T-helper 1 cell treated with Interleukin-12 subunit alpha and Interleukin-12 subunit beta and Interleukin-4 antibody, amounts not matched to agents 30 ng/mL and 1 ng/mL, for 36 hours (primary cell): ENCODE data around the gene LRRC32. TPM values are rescaled to one million over a fixed set of nuclear protein-coding genes. Genes with fewer than 3 reads are reported as not detected.

Experiments used
- intact Hi-C: fragments of 100-400 bp; cut with micrococcal nuclease; formaldehyde crosslinking; loops from one replicate; pipeline ENCODE4 v1.15.1; 2024
- total RNA-seq: library from RNA; stranded (reverse); gene quantifications from 2 replicates; pipeline ENCODE4 v1.2.3, GENCODE V29; 2022

The LRRC32 gene
- total RNA-seq, 1 donor from 2014 or later, result 3.9 TPM

DNA sequence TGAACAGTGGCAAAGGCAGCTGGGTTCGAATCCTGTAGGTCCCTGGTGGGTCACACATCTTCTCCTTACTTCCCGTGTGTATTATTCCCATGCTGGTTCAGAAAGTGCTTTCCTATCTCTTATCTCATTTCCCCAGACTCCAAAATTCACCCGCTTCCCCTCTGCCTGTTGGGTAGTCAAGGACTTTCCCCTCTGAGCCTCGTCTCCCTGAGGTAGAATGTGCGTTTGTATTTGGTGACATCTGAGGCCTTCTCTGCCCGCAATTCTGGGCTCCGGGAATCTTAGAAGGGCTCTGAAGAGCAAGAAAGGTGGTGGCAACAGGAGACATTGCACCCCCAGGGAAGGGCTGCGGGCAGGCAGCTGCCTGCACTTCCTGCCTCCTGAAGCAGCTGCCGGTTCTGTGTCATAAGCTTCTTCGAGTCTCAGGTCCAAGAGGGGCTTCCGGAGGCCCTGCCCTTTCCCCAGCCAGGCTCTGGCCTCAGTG lies 5.9 kb downstream of the LRRC32 start:
- intact Hi-C loops, result no loop called here

DNA sequence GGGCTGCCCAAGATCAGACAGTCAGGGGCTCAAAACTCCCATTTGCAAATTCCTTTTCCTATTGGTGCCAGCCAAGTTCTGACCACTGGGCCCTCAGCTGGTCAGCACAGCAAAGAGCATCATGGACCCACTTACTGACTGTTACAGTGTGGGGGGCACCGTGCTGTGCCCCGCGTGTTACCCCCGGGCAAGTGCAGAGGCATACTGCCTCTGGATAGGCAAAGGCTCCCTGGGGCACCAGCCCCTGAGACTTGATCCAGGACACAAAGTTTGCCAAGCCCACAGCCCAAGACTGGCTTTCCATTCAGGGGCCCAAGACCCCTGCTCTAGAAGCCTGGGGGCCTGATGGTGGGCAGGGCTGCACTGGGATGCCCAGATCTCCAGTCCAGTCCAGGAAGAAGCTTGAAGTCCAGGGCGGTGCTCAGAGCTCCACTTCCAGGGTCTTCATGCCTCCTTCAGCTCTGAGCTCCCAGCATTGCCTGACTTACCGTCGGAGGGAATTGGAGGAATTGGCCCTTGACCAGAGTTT lies 6.6 kb downstream of the LRRC32 start:
- intact Hi-C loops, result no loop called here

DNA sequence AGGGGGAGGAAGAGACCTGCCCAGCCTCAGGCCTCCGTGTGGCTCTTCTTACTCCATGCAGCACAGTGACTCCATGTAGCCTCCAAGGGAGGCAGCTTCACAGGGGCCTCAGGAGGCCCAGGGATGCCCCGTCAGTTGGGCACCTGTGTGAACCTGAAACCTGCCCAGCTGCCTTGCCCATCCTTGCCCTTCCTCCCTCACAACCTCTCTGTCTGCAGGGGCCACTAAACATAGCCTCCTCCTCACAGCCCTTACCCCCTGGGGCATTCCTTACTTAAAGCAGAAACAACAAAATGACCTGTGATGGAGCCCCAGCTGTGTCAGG lies 7.1 kb downstream of the LRRC32 start:
- intact Hi-C loops, result no loop called here

DNA sequence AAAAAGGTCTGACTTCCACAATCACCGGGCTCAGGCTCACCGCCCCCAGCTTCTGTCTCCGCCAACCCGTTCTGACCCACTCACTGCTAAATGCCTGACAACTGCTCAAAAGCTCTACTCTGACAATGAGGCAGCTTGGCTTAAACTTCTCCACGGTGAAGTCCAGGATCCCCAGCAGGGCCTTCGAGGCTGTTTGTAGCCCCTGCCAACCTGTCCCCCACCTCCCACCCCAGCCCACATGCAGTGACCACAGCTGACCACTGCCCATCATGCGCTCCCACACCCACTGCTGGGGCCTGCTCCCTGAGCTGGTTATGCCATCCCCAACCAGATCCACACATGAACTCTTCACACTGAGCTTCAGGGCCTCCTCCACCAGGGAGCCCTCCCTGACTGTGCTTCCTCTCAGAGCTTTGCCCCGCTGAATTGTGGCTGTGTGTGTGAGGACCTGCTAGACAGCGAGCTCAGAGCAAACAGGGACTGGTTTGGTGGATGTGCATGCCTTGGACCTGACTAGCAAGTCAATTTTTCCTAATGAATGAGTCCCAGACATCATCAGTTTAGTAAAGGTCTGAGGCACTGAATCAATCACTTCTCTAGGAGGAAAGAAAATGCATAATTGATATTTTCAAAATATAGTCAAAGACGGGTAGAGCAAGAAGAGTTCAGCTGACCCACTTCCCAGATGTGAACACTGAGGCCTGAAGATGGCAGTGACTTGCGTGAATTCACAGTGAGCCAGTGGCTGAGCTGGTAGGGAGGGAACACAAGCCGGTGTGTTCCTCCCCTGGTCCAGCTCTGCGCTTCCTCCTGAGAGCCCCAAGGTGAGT lies 7.7 kb downstream of the LRRC32 start:
- intact Hi-C loops, result no loop called here

DNA sequence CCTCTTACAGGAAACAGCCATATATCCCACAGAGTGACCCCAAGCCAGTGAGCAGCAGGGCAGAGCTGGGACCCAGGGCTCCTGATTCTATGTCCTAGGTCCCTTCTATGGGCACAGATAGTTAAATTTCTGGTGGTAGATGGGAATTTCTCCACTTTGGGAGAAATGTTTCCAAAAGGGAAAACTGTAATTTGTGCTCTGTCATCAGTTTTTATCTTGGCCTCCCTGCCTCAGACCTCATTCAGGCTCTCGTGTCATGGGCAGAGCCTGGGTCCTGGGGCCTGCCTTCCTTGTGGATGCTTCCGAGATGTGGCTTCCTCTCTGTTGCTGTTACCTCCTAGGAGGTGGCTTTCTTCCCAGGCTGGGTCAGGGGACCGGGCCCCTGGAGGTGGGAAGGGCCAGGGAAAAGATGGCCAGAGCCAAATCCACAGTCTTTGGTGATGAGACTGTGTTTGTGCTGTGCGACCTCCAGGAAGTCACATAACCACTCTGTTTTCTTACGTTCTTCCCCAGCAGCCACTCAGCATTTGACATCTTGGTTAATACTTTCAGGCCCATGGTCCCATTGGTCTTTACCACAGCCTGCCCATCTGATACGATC lies 8.6 kb downstream of the LRRC32 start:
- intact Hi-C loops, result no loop called here

DNA sequence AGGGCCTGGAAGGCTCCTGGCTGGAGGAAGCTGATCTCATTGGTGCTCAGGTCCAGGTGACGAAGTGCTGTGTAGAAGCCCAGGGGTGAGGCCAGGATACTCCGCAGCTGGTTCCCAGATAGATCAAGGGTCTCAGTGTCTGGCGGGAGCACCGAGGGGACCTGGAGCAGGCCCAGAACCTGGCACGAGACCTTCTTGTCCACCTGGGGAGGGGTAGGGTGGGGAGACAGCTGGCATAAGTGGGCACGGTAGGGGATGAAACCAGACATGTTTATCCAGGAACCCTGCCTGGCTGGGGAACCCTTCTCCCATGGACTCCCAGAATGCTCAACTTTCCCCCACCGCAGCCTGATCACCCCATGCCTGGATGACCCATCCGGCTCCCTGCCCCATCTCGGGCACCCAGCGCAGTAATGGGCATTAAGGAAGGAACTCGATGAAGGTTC lies 9.2 kb downstream of the LRRC32 start:
- intact Hi-C loops, result no loop called here

DNA sequence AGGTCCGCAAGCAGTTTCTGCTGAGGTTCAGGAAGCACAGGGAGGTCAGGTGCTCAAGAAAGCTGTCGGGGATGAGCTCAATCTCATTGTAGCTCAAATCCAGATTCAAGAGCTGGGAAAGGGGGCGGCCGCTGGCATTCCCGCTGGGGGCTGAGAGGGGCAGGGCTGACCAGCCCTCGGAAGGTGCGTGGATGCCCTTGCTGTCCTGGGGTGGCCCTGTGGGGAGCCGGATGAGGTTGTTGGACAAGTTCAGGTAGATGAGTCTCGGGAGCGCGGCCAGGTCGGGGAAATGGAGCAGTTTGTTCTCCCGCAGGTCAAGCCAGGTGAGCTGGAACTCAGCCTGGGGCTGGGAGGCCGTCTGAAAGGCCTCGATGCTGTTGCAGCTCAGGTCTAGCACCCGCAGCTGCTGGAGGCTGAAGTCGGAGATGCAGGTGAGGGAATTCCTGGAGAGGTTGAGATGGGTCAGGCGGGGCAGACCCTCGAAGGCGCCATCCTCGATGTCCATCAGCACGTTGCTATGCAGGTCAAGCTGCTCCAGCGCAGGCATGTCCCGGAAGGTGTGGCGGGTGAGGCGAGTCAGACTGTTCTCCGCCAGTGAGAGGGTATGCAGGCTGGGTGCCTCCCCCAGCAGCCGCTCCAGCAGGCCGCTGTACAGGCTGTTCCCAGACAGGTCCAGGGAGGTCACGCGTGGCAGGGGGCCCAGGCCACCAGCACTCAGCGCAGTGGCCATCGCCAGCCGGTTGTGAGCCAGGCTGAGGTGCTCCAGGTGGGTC lies 9.8 kb downstream of the LRRC32 start:
- intact Hi-C loops, result no loop called here

DNA sequence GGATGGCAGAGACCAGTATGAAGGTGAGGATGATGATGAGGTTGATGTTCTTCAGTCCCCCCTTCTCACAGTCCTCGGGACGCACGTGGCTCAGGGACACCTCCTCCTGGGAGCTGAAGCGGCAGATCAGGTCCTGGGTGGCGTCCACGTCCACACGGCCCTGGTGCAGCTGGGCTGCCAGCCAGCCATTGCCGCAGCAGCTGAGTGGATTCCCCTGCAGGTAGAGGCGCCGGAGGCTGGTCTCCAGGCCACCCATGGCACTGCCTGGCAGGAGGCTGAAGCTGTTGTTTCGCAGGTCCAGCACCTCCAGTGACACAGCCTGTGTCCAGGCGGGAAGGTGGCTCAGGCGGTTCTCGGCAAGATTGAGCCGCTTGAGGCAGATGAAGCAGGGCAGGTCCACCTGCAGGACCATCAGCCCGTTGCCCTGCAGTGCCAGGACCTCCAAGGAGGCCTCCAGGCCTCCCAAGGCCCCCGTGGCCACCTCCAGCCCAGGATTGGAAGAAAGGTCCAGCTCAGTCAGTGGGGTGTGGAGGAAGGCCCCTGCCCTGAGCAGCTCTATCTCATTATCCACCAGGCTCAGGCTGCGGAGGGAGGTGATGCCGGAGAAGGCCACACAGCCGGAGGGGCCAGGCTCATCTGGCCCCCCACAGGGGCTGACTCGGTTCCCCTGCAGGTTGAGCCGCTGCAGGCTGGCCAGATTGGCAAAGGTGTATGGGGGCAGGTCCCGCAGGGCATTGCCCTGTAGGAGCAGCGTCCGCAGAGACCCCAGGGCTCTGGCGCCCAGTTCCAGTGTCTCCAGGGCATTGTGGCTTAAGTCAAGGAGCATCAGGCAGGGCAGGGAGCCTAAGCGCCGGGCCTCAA lies 10.6 kb downstream of the LRRC32 start:
- intact Hi-C loops, result no loop called here

DNA sequence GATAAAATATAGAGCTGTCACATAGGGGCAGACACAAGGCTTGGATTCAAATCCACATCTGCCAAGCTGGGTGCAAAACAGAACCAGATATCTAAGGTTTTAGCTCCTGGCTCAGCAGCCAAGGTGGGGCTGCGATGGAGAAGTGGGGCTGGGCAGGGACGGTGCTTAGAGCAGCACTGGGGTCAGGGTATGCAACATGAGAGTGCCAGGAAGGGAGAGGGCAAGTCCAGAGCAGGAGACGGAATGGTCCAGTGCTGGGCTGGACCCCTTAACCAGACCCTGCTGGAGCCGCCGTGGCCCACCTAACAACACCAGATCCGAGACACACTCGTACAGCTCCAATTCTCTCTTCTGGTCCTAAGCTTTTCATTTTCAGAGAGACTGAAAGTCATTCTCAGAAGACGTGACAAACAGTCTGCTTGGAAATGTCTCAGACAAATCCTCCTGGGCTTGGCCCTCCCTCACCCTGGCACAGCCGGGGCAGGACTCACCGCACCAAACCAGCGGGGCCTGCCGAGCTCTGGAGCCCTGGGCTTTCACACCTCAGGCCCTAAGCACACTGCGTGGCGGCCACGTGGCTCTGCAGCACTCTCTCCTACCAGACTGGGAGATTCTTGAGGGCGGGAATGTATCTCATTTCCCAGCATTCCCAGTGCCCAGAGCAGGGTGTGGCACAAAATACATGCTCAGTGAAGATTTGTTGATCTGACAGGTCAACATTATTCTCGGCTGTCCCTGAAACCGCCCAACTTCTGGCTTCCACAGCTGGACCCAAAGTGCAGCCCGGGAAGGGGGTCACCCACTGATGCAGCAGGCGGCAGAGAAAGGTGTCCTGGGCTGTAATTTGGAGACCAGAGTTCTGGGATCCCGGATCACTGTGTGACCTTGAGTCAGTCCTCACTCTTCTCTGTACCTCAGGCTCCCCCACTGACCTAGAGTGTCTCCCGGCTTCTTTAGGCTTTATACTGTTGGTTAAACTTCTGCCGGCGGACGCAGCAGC lies 11.6 kb downstream of the LRRC32 start:
- intact Hi-C loops, result no loop called here

DNA sequence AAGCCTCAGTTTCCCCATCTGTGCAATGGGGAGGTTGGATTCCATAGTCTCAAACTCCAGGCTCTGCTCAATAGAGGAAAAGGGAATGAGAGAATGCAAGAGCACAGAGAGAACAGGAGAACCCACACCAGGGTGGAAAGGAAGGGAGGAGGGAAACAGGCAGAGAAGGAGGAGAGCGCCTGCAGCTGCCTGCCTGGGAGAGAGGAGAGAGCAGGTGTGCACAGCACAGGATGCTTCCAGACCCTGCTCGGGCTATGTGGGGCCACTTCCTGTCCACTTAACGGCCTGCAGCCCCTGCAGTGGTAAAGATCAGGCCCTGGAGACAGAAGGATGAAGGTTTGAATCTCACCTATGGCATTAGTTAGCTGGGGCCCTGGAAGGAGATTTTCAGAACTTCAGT lies 12.3 kb downstream of the LRRC32 start:
- intact Hi-C loops, result no loop called here

DNA sequence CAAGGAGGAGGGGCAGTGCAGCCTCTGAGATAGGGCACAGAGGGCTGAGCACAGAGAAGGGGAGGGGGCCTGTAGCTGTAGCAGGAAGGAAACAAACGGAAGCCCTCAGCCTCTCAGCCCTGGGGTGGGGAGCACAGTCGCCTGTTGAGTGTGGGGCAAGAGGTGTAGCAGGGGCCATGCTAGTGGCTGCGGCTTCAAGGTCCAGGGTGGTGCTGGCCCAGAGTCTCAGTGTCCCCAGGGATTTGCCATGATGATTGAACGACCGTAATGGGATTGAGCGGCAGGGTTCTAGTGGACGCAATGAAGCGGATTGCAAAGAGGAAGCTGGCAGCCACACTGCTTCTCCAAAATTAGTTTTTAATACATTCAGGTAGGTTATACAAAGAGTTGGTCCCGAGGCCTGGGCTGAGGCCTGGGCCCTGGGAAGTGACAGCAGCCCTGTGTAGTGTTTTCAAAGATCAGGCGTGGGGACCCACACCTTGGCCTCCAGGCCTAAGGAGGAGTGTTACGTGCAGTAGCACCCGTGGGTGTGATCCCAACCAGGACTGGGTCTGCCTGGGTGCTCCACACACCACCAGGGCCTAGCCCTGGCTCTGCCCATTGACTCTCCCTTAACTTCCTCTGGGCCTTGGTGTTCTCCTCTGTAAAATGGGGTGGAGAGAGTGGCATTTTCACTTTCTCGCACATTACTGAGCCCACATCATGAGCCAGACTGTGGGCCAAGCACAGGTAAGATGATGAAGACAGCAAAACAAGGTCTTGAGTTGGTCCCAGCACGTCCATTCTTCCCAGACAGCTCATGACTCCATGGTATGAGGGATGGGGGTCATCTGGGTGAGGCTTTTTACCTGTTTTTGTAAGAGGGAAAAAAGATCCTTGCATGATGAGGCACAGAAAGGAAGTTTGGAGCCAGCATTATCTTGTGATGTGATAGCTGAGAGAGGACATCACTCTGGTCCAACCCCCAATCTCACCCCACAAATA lies 13.1 kb downstream of the LRRC32 start:
- intact Hi-C loops, result no loop called here

DNA sequence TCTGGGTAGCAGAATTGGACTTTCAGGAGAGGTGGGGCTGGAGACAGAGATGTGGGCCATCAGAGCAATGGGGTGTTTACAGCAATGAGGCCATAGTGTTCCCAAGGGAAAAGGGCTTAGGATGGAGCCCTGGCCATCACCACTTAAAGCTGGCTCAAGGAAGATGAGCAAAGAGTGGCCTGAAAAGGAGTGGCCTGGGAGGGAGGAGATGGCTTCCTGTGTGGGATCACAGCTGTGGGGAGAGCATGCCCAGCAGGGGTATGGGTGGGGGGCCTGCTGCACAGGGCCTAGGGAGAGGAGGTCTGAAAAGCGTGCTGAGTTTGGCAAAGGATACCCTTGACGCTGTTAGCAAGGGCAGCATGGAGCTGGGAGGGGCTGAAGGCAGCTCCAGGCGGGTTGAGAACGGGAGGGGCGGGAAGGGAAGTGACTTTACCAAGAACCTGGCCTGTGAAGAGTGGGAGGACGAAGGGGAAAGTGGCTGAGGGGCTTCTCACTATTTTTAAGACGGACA lies 13.9 kb downstream of the LRRC32 start:
- intact Hi-C loops, result no loop called here

DNA sequence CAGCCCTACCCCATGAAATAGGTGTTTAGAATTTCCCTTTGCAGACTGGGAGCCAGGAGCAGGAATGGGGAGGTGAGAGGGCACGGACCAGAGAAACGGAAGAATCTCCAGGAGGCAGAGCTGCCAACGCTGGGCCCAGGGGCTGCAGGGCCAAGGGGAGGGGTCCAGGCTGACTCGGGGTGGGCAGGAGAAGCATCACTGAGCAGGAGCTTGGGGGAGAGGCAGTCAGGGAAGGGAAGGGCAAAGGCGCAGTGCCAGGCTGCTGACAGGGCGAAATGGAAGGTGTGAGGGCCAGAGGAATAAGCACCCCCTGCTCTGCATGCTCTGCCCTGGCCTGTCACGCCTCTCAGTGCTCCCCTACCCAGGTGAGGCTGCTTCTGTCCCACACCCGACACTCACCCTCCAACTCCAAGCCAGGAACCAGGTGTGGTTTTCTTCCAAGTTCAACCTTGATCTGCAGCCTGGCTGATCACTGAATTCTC lies 14.5 kb downstream of the LRRC32 start:
- intact Hi-C loops, result no loop called here

DNA sequence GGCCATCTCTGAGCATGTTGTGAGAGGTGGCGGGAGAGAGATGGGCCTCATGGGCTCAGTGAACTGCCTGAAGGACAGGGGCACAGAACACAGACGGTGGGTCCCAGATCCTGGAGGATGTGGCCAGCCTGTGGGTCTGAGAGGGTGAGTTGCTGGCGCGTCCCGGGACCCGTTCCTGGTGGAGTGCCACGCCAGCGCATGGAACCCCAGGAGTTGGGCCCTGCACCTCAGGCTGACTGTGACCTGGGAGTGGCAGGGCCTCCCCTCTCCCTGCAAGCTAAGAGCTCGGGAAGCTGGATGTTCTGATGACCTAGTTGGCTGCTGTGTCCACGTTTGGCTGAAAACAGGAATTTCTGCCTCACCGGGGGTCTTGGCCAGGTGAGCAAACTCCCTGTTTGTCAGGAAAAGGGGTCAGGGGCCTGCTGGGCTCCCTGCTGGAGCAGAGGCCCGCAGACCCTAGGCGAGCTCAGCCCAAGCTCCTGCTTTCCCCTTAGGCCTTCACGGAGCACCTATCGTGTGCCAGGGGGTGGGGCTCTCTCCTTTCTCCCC lies 15.0 kb downstream of the LRRC32 start:
- intact Hi-C loops, result no loop called here

DNA sequence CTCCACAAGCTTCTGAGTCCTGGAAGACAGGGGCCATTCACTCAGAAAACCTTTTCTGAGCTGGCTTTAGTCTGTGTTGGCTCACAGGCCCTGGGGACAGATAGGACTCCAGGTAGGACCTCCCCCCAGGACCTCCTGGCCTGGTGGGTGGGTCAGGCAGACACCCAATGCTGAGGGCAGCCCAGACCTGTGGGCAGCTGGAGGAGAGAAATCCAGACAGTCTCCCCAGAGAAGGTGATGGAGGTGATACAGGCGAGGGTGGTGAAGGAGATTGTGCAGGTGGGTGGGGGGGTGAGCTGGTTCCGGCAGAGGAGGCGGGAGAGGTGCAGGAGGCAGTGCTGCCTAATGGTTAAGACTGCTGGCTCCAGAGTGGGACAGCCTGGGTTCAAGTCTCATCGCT lies 15.6 kb downstream of the LRRC32 start:
- intact Hi-C loops, result no loop called here

DNA sequence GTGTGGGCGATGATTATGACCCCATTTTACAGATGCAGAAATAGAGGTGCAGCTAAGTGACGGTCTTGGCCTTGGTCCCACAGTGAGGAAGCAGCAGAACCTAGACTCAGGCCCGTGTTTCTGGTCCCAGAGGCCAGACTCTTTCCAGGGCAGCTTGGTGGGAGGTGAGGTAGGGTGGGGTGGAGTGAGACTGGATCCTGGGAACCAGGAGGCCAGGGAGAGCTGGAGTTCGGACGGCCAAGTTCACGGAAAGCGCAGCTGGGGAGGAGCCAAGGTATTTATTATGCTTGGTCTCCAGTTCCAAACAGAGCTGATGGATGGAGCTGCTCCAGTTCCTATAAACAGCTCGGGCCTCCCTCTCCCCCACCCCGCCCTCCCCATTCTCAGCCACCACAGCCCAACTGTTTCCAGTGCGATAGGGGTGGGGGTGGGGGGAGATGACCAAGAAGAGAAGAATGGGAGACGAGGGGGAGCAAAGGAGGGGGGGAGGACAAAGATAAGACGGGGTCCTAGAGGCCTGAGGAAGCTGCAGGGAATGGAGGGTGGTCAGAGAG lies 16.2 kb downstream of the LRRC32 start:
- intact Hi-C loops, result no loop called here

DNA sequence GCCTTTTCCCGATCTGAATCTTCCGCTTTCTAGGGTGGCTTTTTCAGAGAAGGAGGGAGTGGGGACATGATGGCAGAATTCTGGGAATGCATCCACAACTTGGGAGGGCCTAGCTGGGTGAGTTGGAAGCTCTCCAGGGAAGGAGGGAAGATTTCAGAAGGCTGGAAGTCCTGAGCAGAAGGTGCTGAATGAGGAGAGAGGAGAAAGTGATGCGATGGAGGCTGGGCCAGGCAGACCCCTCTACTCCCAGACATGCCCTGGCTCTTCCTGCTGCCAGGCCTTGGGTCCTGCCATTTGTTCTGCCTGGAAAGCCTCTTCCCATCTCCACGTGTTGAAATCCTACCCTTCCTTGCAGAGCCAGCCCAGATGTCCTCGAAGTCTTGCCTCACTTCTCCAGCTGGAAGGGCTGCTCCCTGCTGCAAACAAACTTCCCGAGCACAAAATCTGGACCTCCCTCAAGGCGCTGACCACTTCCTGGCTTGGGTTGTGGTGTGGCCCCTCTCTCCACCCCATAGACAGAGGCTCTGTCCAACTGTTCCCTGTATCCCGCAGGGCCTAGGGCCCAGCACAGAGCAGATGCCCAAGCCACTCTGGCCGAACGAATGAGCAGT lies 16.8 kb downstream of the LRRC32 start:
- intact Hi-C loops, result no loop called here
